HG03066 (cell line): ENCODE data around the gene OR4D11.
"Not testable (repeated sequence)": the region's sequence is repeated elsewhere in the genome, so short reads cannot be mapped to it uniquely, and the experiment has no call there.

Experiments used
- ATAC-seq: cut with Tn5 transposase; IDR thresholded peaks from one replicate; pipeline ENCODE4 v1.9.1; 2021; ENCODE audit warnings: low read depth; ENCODE audit not compliant: unreplicated experiment

OR4D11 gene

DNA sequence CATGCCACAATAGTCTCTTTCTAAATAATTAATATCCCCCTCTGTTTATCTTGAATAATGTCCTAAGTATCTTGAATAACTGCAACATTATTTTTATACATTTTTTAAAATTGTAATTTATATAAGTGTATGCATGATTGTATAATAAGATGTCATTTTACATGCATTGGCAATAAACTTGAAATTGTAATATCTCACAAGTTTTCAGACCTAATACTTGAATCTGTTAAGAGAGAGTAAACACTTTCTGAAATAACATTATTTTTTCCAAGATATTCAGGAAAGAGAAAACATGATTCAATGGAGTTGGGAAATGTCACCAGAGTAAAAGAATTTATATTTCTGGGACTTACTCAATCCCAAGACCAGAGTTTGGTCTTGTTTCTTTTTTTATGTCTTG, at the start of gene OR4D11:
Gene OR4D11, plus strand, starts transcription at position 301 of the 400 bp plus-strand sequence. Its CDS starts 0 bp downstream, at position 301.
- ATAC-seq = no peak

DNA sequence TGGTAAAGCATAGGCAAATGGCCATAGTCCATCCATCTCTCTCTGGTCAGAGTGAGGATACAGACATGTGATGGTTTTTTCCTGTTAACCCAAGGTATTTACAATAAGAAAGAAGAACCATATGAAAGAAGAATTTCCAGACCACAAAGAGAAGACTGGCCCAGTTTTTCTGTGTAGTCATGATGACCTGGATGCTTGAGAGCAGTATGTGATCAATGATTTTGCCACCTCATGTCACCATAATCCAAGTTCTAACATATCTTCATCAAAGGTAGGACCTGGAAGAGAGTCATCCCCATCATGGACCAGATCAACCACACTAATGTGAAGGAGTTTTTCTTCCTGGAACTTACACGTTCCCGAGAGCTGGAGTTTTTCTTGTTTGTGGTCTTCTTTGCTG, 46.7 kb upstream of the OR4D11 start, which contains the start of gene OR4D6:
Gene OR4D6, plus strand, starts transcription at position 301 of the 400 bp plus-strand sequence. Its CDS starts 0 bp downstream, at position 301.
- ATAC-seq = no peak

DNA sequence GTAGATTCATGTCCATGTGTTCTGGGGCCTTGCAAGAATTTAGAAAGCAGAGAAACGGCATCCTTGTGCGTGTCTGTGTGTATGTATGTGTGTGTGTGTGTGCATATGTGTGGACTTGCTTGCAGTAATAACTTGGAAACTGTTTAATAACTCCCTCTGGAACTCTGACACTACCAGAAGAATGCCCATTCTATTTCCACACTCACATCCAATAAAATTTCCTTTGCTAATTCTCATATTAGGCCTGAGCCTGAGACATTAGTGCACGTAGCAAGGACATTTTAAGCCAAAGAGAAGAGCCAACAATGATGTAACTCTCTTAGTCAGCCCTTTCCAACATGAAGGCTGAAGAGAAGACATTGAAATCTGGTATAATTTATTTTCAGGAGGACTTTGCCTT, 43.5 kb upstream of the OR4D11 start:
- ATAC-seq = no peak

DNA sequence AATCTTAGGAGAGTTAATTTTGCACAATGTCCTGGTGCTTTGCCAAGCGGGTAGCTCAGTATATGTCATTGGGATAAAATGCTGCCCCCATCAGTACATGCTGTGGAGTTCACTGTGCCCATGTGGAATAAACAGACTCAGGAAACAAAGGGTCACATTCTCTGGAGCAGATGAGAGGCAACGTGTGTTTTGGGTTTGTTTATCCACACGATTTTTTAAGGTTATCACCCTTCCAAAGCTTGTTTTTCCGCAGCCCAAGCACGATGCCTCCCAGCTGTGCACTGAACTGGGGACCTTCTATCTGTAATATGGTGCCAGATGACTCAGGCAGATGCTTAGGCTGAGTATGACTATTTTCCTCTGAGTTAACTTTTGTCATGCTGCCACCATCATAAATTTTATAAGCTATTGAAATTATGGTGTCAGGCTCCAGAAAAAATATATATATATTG, 40.2 kb upstream of the OR4D11 start:
- ATAC-seq = no peak

DNA sequence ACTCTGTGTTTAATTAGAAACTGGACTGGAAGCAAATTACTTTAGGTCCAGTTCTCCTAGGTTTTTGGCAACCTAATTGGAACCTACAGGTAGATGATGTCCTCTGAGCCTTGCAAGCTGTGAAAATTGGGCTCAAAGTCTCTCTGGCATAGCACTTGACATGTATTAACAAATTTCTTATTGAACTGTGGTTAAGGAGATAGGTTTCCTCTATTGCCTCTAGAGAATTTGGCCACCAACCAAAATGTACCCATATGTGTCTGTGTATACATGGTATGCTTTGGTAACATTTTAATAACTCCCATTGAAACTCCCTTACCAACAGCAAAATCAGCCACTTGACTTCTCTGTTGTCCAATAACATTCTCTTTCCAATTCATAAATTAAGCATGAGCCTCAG, 30.4 kb upstream of the OR4D11 start, which contains the start of gene OR4D10:
Gene OR4D10, plus strand, starts transcription at position 301 of the 400 bp plus-strand sequence. CDS start 4,115 bp downstream, outside the sequence.
- no peak for ATAC-seq

DNA sequence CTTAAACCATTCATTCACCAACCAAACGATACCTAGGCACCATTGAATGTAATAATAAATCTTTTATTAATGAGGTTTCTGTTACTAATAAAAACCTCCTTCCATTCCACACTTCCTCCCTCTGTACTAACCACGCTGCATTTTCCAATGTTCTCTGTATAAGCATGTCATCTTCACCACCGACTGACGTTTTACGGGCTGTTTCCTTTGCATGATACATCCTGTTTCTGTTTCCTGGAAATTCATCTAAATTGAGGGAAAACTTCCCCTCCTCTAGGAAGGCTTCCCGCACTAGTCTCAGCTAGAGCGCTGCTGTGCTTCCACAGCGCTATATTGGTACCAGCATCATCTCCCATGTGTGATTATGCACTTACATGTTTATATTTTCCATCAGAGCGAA, 28.2 kb upstream of the OR4D11 start:
- ATAC-seq = no peak

DNA sequence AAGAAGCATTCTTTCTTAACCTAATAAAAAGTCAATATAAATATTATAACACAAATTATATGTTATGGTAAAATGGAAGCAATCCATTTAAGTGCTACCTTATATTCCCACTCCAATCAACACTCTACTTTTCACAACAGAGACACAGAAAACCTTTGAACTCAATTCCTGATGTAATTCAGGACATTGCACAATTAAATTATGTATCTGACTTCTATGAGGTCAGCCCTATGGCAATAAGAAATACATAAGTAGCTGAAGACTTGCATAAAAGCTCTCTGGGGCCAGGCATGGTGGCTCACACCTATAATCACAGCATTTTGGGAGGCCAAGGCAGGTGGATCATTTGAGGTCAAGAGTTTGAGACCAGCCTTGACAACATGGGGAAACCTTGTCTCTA, 23.5 kb upstream of the OR4D11 start:
- no peak for ATAC-seq

DNA sequence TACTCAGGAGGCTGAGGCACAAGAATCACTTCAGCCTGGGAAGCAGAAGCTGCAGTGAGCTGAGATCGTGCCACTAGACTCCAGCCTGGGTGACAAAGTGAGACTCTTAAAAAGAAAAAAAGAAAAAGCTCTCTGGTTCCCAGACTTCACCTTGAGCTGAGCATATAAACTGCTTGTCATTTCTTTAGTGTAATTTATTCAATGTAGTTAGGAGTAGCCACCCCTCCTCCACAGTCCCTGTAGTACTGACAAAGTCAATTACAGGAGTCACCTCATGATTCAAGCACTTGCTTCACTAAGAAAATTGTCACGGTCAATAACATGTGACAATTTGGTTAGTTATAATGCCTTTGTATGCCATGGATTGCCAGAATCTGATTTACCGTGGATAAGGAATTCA, 23.0 kb upstream of the OR4D11 start:
- no peak for ATAC-seq

DNA sequence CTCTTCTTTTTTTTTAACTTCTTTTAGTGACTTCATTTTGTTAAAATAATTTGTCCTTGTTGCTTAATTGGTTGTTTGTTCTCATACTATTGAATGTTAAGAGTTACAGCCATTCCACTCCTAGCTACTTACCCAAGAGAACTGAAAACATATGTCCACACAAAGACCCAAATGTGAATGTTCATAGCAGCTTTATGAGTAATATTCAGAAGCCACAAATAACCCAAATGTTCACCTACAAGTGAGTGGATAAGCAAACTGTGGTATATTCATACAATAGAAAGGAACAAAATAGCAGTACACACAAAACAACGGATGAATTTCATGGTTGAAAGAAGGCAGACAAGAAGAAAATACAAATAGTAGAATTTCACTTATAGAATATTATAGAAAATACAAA, 1.4 kb upstream of the OR4D11 start:
- no peak for ATAC-seq

DNA sequence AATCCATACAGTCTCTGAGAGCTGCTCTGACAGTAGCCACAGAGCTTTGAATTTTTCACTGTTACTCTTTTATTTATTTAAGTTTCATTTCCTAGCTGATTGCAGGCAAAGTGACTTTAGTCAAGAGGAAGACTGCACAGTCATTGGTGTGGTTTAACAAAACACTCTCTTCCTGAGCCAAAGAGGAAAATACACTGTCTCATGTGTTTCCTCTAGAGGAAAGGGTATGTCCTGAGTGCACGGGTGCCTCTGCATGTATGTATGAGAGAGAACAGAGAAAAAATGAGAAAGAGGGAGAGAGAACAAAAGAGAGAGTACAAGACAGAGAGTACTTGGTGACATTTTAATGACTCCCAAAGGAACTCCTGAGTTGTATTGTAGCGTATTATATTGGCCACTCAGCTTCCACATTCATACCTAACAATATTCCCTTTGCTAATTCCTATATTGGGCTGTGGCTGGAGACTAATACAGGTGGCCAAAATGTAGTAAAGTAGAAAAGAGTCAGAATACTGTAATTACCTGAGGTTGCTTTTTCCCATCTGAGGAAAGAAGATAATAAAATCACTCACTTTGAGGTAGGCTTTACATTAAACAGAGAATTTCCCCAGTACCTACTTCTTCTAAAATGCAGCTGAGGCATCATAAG, 7.7 kb downstream of the OR4D11 start, which contains the start of gene OR4D9:
Gene OR4D9, plus strand, starts transcription at position 599 of the 649 bp plus-strand sequence. CDS start 3,374 bp downstream, outside the sequence.
- no peak for ATAC-seq

DNA sequence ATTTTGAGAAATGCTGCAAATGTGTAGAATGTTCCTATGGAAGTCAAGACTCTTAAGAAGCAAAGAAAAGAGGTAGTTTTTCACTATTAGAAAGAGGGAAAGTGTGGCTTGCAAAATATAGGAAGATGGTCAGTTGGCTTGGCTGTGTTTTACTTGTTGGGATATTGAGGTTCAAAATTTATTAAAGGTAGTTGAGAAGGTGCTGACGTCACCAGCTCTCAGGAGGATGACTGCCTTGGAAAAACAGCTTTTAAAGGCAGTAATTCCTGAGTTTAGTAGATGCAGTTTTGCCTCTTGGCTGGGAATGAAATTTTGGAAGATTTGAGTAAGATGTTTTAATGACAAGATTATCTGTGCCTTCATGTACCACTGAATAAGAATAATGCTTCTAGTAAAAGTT, 8.3 kb downstream of the OR4D11 start:
- no peak for ATAC-seq

DNA sequence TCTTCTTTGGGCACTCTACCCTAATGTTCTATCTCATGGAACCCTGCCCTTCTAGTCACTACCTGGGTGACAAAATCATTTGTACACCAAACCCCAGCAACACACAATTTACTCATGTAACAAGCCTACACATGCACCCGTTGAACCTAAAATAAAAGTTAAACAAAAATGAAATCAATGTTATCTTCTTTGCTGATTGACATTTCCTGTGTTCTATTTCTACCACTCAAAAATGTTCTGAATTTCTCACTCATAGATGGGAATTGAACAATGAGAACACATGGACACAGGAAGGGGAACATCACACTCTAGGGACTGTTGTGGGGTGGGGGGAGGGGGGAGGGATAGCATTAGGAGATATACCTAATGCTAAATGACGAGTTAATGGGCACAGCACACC, 16.8 kb downstream of the OR4D11 start:
- not testable (repeated sequence) for ATAC-seq

DNA sequence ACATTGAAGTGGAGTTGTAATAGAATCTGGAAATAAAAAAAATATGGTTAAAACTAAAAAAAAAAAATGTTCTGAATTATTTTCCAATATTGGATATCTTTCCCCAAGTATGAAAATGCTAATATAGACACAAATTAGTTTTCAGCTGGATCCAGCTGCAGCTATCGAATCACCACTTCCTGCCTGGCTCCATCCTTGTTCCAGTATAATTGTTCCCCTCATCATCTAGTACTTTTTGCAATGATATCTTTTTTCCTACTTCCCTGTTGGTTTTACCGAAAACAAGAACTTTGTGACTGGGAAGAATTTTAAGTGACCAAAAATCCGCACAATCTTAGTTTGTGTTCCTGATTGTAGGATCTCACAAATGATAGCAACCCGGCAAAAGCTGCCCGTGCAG, 17.4 kb downstream of the OR4D11 start:
- ATAC-seq = no peak

DNA sequence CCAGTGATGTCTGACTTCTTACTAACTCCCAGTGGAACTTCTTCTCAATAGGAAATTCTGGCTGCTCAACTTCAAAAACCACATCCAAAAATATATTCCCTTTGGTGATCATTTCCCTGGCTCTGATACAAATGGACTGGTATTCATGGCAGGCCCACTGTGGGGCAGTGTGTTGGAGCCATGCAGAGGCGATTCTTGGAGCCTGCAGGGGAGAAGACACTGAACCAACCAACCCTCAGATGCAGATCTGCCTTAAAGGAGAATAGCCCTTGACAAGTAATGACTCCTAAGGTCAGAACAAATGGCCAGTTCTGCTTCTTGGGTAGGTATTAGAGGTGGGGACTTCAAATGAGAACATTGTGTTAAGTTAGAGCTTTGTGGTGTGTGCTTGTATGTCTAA, 20.2 kb downstream of the OR4D11 start:
- ATAC-seq = no peak

DNA sequence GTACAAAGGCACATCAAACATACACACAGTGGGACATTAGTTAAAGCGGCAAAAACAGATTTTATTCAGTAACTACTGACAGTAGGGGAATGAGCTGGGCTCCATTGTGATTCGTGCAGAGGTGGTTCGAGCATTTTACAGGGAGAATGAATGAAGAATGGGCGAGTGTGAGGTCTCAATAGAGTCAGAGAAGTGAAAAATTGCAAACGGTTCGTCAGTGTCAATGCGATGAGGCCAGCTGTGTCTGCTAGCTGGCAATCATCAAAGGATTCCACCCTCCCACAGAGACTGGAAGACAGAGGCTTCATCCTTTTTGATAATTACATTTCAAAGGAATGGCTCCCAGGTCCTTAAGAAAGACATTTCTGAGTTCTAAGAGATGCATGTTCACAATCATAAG, 25.3 kb downstream of the OR4D11 start:
- no peak for ATAC-seq

DNA sequence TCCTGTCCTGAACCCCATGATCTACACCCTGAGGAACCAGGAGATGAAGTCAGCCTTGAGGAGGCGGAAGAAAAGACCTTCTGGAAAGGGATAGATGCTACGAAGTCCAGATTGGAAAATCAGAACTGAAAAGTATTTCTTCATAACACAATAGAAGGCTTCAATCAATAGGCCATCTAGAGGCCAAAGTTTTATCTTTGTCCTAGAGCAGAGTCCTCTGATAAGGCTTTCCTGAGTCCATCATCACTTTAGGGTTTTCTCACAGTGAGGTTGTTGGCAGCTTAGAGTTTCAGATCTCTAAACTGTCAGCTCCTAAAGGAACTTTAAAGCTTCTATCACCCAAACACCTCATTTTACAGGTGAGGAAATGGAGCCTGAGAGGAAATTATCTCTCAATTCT, 29.2 kb downstream of the OR4D11 start:
- ATAC-seq = no peak

DNA sequence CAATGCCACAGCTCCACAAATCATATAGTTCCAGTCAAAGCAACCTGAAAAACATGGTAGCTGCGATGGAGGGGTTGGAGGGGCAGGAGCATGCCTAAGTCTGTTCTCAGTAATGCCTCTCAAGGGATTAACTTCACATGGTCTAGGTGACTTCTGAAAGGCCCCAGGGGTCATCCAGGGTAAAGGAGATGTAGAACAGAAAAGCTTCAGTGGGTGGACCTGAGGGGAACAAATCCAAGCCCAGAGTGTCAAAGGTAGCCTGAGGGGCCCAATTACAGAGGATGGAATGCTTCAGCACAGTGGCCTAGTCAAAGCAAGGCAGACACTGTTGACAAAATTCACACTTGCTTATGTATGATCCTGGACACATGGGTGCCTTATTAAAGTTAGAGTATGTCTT, 31.3 kb downstream of the OR4D11 start:
- no peak for ATAC-seq

DNA sequence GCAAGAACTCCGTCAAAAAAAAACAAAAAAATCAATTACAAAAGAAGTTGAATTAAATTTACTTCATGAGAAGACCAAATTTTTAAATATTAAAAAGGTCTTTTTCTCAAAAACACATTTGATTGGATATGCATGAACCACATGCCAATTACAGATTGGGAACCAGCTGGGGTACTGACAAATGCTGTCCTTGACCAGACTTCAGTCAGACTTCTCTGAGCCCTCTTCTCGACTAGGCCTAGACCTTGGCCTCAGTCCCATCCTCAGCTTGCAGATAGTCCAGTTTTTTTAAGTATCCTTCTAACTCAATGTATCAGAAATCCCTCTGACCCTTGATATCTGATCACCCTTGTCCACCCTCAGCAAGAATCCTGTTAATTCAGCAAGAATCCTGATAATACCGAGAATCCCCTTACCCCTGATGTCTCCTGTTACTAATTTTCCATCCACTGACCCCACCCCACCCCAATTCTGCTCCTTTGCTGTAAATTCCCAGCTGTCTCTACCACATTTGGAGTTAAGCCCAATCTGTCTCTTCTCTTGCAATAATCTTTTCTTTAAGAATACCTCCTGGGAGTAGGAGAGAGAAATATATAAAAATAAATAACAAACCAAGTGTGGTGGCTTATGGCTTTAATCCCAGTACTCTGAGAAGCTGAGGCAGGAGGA, 38.9 kb downstream of the OR4D11 start:
- ATAC-seq = no peak

DNA sequence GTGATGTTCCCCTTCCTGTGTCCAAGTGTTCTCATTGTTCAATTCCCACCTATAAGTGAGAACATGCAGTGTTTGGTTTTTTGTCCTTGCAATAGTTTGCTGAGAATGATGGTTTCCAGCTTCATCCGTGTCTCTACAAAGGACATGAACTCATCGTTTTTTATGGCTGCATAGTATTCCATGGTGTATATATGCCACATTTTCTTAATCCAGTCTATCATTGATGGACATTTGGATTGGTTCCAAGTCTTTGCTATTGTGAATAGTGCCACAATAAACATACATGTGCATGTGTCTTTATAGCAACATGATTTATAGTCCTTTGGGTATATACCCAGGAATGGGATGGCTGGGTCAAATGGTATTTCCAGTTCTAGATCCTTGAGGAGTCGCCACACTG, 40.3 kb downstream of the OR4D11 start:
- ATAC-seq = not testable (repeated sequence)

DNA sequence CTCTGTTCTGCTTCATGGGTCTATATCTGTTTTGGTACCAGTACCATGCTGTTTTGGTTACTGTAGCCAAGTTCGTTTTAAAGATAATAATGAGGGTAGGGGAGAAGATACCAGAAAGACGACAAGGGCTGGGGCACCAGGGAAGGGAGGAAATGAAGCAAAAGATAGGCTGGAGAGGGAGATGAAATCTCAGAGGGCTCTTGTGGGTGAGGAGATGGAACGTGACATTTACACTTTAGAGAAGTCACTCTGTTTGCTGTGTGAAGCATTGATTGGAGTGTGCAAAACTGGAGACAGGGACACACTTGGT, 41.4 kb downstream of the OR4D11 start:
- no peak for ATAC-seq

DNA sequence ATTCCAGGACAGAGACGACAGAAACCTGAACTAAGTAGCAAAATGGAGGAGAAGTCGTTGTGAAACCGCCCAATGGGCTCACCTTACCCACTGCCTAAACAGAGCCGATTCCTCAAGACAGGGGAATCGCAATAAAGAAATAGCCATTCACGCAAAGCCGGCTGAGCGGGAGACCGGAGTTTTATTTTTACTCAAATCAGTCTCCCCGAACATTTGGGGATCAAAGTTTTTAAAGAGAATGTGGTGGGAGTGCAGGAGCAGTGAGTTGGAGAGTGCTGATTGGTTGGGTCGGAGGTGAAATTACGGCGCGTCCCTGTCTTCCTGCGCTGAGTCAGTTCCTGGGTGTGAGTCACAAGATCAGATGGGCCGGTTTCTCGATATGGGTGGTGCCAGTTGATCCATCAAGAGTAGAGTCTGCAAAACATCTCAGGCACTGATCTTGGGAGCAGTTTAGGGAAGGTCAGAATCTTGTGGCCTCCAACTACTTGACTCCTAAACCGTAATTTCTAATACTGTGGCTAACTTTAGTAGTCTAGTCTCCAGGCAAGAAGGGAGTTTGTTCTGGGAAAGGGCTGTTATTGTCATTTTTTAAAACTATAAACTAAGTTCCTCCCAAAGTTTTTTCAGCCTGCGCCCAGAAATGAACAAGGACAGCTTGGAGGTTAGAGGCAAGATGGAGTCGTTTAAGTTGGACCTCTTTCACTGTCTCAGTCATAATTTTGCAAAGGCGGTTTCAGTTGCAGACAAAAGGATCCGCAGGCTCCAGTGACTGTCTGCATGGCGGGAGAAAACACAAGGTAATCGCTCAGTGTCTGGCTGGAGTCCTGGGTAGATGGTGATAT, 42.0 kb downstream of the OR4D11 start:
- ATAC-seq = no peak
